Endothelial cell of umbilical vein (primary cell): ENCODE results near the gene MCM7. TPM values are rescaled to one million over a fixed set of nuclear protein-coding genes. Genes with fewer than 3 reads are reported as not detected.

Experiments
- BruUV-seq: library from RNA; stranded (reverse); fragments of 400-500 nt; replicated peaks from 2 replicates; lab custom pipeline; 2021; lab: Mats Ljungman, UMichigan
- CTCF ChIA-PET: fragments of 300-600, 350-600 bp; sonication (Branson Sonifier 250); formaldehyde crosslinking; loops from one replicate; lab custom pipeline; 2021; ENCODE audit warnings: antibody characterized with exemption, inconsistent platforms; lab: Charles Lee
- POLR2A ChIA-PET: fragments of 300-600, 350-600 bp; sonication (Branson Sonifier 250); formaldehyde crosslinking; loops from one replicate; lab custom pipeline; 2021; ENCODE audit warnings: antibody characterized with exemption, inconsistent platforms; lab: Charles Lee
- DNase-seq: peaks from one replicate; pipeline ENCODE4 v3.0.0-alpha.2; 2011; ENCODE audit warnings: low read depth, low spot score
- FAIRE-seq: peaks from 2 replicates; lab custom pipeline; 2011; peaks lifted over from hg19 to GRCh38; lab: Jason Lieb, UNC
- H2AFZ ChIP-seq: 2 replicates; pipeline ENCODE4 v1.6.0; 2012; ENCODE audit warnings: low read depth, low read length, control low read depth, inconsistent platforms
- H3K27ac ChIP-seq: 2 replicates; pipeline ENCODE4 v1.5.1; 2011; ENCODE audit warnings: low read depth, mild to moderate bottlenecking, control low read depth, low read length, moderate library complexity; ENCODE audit not compliant: insufficient read depth
- H3K27me3 ChIP-seq, 2 experiments: 2 replicates each; pipeline versions ENCODE4 v1.6.0 to v1.6.1; 2011; ENCODE audit warnings: low read length in 2 of 2, mixed read lengths in 1 of 2; ENCODE audit not compliant: control insufficient read depth in 2 of 2, insufficient read depth in 2 of 2
- H3K36me3 ChIP-seq, 2 experiments: 2 replicates in 1 of 2; 3 replicates in 1 of 2; pipeline ENCODE4 v1.5.1; 2011; ENCODE audit warnings: low read length in 2 of 2, mild to moderate bottlenecking in 1 of 2, moderate library complexity in 1 of 2; ENCODE audit not compliant: control insufficient read depth in 2 of 2, insufficient read depth in 2 of 2; ENCODE audit errors: extremely low read depth in 1 of 2
- H3K4me1 ChIP-seq: 3 replicates; pipeline ENCODE4 v1.5.1; 2011; ENCODE audit warnings: mild to moderate bottlenecking, low read length; ENCODE audit not compliant: control insufficient read depth, insufficient read depth; ENCODE audit errors: extremely low read depth
- H3K4me2 ChIP-seq: 2 replicates; pipeline ENCODE4 v1.6.1; 2011; ENCODE audit warnings: low read length, control low read depth, mixed read lengths; ENCODE audit not compliant: insufficient read depth
- H3K4me3 ChIP-seq, 3 experiments: fragments of 200-600 bp in 1 of 3; sonication (generic), shearing (Covaris generic) in 1 of 3; replicated peaks in 1 of 3; 2 replicates each; pipeline ENCODE4 v1.5.1; 2011 to 2016; ENCODE audit warnings: control low read depth in 3 of 3, low read length in 3 of 3, mild to moderate bottlenecking in 2 of 3, inconsistent platforms in 1 of 3, low read depth in 1 of 3, moderate library complexity in 1 of 3; ENCODE audit not compliant: insufficient read depth in 1 of 3
- H3K79me2 ChIP-seq: 2 replicates; pipeline ENCODE4 v1.6.0; 2012; ENCODE audit warnings: low read length, inconsistent platforms; ENCODE audit not compliant: control insufficient read depth, insufficient read depth
- H3K9ac ChIP-seq: replicated peaks from 2 replicates; pipeline ENCODE3; 2011; ENCODE audit warnings: low read length, control low read depth; ENCODE audit not compliant: insufficient read depth; ENCODE audit errors: extremely low read depth
- H3K9me1 ChIP-seq: replicated peaks from 3 replicates; pipeline ENCODE4 v1.6.0; 2011; ENCODE audit warnings: mild to moderate bottlenecking, low read length; ENCODE audit not compliant: control insufficient read depth, insufficient read depth; ENCODE audit errors: extremely low read depth
- H3K9me3 ChIP-seq: replicated peaks from 2 replicates; pipeline ENCODE4 v1.5.1; 2012; ENCODE audit warnings: low read length, inconsistent platforms; ENCODE audit not compliant: control insufficient read depth, insufficient read depth
- H4K20me1 ChIP-seq: replicated peaks from 2 replicates; pipeline ENCODE3; 2011; ENCODE audit warnings: mild to moderate bottlenecking, low read length; ENCODE audit not compliant: control insufficient read depth, insufficient read depth; ENCODE audit errors: extremely low read depth
- CTCF ChIP-seq, 2 donors: IDR thresholded peaks; 1 replicate in 1 of 2; 2 replicates in 1 of 2; pipeline ENCODE4 v1.5.1; 2011; ENCODE audit warnings: low read length in 2 of 2, mild to moderate bottlenecking in 2 of 2, moderate library complexity in 2 of 2, control low read depth in 1 of 2, inconsistent platforms in 1 of 2, low read depth in 1 of 2; ENCODE audit not compliant: insufficient read depth in 1 of 2; ENCODE audit errors: extremely low read depth in 1 of 2
- EZH2 ChIP-seq: IDR thresholded peaks from 2 replicates; pipeline ENCODE4 v1.6.1; 2012; ENCODE audit warnings: borderline replicate concordance, low read depth, mild to moderate bottlenecking, moderate library complexity, low read length, inconsistent platforms; ENCODE audit not compliant: severe bottlenecking
- FOS ChIP-seq: IDR thresholded peaks from 2 replicates; pipeline ENCODE4 v1.6.1; 2011; ENCODE audit warnings: mild to moderate bottlenecking, low read length, moderate library complexity, borderline replicate concordance; ENCODE audit not compliant: insufficient read depth
- GATA2 ChIP-seq: IDR thresholded peaks from 2 replicates; pipeline ENCODE4 v1.7.0; 2011; ENCODE audit warnings: low read depth, mild to moderate bottlenecking, moderate library complexity, mixed read lengths, low read length; ENCODE audit not compliant: insufficient read length, insufficient read depth
- JUN ChIP-seq: IDR thresholded peaks from 2 replicates; pipeline ENCODE4 v1.6.1; 2011; ENCODE audit warnings: borderline replicate concordance, low read depth; ENCODE audit not compliant: insufficient read length, insufficient read depth
- MAX ChIP-seq: IDR thresholded peaks from 2 replicates; pipeline ENCODE4 v1.6.1; 2011; ENCODE audit not compliant: insufficient read depth, insufficient read length
- MYC ChIP-seq: IDR thresholded peaks from one replicate; pipeline ENCODE4 v1.6.1; 2011; ENCODE audit warnings: mild to moderate bottlenecking, low read depth, low read length
- POLR2A ChIP-seq: IDR thresholded peaks from 2 replicates; pipeline ENCODE4 v1.6.1; 2012; ENCODE audit warnings: low read depth, mild to moderate bottlenecking, control low read depth, low read length
- POLR2AphosphoS5 ChIP-seq: IDR thresholded peaks from 2 replicates; pipeline ENCODE4 v1.6.1; 2012; ENCODE audit warnings: low read depth, mild to moderate bottlenecking, control low read depth, low read length, moderate library complexity; ENCODE audit not compliant: insufficient read depth
- dilution Hi-C: fragments of 300-500 bp; cut with MboI; formaldehyde crosslinking; loops from one replicate; pipeline ENCODE4 v1.15.0; 2019; ENCODE audit warnings: low sequenced_read_pairs; ENCODE audit not compliant: extremely low pct_ligation_motif_present
- intact Hi-C: fragments of 100-400 bp; cut with micrococcal nuclease; formaldehyde crosslinking; loops from one replicate; pipeline ENCODE4 v1.10.0; 2022
- polyA plus RNA-seq, 4 experiments: library from polyadenylated mRNA; depleted of rRNA in 3 of 4; stranded (reverse) in 3 of 4; unstranded in 1 of 4; fragments of >200 nt; gene quantifications; 2 replicates each; pipeline versions ENCODE4 v1.2.1 to v1.2.3, GENCODE V29; 2011 to 2012; ENCODE audit warnings: missing spikeins in 1 of 4
- total RNA-seq: library from RNA; stranded (reverse); gene quantifications from 2 replicates; pipeline ENCODE4 v1.2.3, GENCODE V29; 2021

The MCM7 gene
- total and polyA plus RNA-seq, 2 donors (not counting 3 experiments of a cell fraction or from before 2014, with no cell fraction given): 156 to 187 TPM

DNA sequence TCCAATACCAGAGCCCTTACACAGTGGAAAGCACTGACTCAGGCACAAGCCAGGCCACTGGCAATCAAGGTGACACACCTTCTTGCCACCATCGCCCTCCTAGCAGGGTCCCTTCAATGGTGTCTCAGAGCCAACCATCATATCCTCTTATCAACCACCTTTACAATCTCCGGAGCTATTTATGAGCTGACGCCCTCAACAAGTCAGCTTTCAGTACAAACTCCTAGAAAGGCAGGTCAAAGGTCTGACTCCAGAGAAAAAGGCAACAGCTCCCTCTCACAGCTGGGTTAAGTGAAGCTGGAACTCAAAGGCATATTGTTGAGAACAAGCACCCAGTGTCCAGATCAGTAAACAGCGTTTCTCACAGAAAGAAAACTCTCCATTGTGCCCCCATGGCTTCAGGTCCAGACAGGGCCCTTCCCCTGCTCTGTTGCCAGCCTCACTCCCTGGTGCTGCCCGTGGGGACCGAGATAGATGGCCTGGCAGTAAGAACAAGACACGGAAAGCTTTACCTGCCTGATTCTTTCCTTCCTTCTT is 22.1 kb downstream of the MCM7 start:
- Histone ChIP-seq H3K4me3 (no peak overlapping the region), H3K4me1 (peaks cover 12% of the 10 kb centered on the region), H3K79me2 (peaks cover 42% of the 10 kb centered on the region), H3K36me3 (peaks cover 17 to 30% of the 10 kb centered on the region in 2 experiments), H3K27me3 (no peaks in the 10 kb centered on the region), H3K9me3 (no peaks in the 10 kb centered on the region), H3K9ac (no peak overlapping the region), H3K9me1 (no peaks in the 10 kb centered on the region), H4K20me1 (no peaks in the 10 kb centered on the region), H2AFZ (no peak overlapping the region), H3K27ac (no peak overlapping the region), H3K4me2 (no peak overlapping the region)
- ChIA-PET CTCF (no interaction called here), POLR2A (interaction anchor here (0.6 kb wide), 1 partner anchor 91 kb away, joined by 9 read pairs; no protein-coding TSS in a partner anchor)
- TF ChIP-seq GATA2: no peak
- no peak for TF ChIP-seq POLR2AphosphoS5
- no peak for TF ChIP-seq JUN
- TF ChIP-seq MYC: no peak
- no peak for TF ChIP-seq EZH2
- TF ChIP-seq MAX: no peak
- no peak for FAIRE-seq
- intact Hi-C loops: no loop called here
- no TSS peak for BruUV-seq
- dilution Hi-C loops: no loop called here
- DNase-seq: no peak

- POLR2A ChIA-PET: no interaction called here
Observed at GRCh38 chr7:100077205-100077604, 24.0 kb downstream of the MCM7 start.

More at GRCh38 chr7:100077205-100077604, 24.0 kb downstream of the MCM7 start:
- dilution Hi-C loops: no loop called here
- H3K27ac ChIP-seq: no peak overlapping the region
- no peak for FAIRE-seq
- H4K20me1 ChIP-seq: no peaks in the 10 kb centered on the region
- intact Hi-C loops: no loop called here
- CTCF ChIA-PET: no interaction called here
- DNase-seq: no peak
- no peak overlapping the region for H3K4me3 ChIP-seq
- H3K4me1 ChIP-seq: peaks cover 8% of the 10 kb centered on the region
- no peak overlapping the region for H2AFZ ChIP-seq
- peaks cover 42% of the 10 kb centered on the region for H3K79me2 ChIP-seq
- no peak overlapping the region for H3K4me2 ChIP-seq
- no TSS peak for BruUV-seq
- peaks cover 30 to 45% of the 10 kb centered on the region in 2 experiments for H3K36me3 ChIP-seq
- H3K9ac ChIP-seq: no peak overlapping the region
- no peaks in the 10 kb centered on the region for H3K9me1 ChIP-seq
- no peak for TF ChIP-seq JUN
- no peak for TF ChIP-seq GATA2
- no peak for TF ChIP-seq EZH2
- TF ChIP-seq MAX: no peak
- TF ChIP-seq CTCF (IDR thresholded peaks at IDR 0.05; ENCODE audit: extremely low read depth in 1 of 2, insufficient read depth in 1 of 2, low read depth in 1 of 2, low read length in 2 of 2): no peak
- TF ChIP-seq POLR2AphosphoS5: no peak
- no peak for TF ChIP-seq POLR2A
- TF ChIP-seq MYC: no peak
- no peak for TF ChIP-seq FOS
- H3K27me3 ChIP-seq: no peaks in the 10 kb centered on the region
- peaks cover 6% of the 10 kb centered on the region for H3K9me3 ChIP-seq
